ENCODE results near the gene PUM1.
"Not testable (repeated sequence)": the region's sequence is repeated elsewhere in the genome, so short reads cannot be mapped to it uniquely, and the experiment has no call there.

The PUM1 gene

GRCh38 chr1:31062867-31063380, 2.6 kb downstream of the PUM1 start:
- no peak for DNase-seq

GRCh38 chr1:31062162-31062866, 3.2 kb downstream of the PUM1 start:
- DNase-seq: not testable (repeated sequence)

GRCh38 chr1:31058012-31058411, 7.5 kb downstream of the PUM1 start:
- DNase-seq: no peak

- no peak for DNase-seq
Observed at GRCh38 chr1:31055953-31056352, 9.6 kb downstream of the PUM1 start.

- no peak for DNase-seq
Observed at GRCh38 chr1:31055501-31055900, 10.0 kb downstream of the PUM1 start.

DNA sequence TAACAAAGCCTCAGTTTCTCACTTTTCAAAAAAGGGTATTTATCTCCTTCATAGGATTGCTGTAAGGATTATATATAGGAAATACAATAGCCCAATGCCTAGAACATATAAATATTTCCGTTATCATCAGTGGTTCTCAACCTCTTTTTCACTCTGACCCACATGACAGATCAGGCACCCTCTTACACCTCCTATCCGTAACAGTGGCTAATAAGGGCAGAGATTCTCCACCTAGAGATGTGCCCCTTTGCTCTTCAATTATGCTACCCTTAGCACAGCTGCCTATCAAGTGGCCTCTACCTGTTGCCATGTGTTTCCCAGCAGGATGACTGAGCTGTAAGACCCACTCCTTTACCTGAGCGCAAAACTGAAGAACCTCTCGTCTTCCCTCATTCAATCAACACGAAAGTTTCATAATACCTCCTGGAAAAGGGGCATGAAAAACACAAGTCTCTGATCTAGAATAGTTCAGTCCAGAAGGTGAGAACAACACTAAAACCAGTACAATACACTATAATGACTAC, 10.5 kb downstream of the PUM1 start:
- DNase-seq: no peak

DNA sequence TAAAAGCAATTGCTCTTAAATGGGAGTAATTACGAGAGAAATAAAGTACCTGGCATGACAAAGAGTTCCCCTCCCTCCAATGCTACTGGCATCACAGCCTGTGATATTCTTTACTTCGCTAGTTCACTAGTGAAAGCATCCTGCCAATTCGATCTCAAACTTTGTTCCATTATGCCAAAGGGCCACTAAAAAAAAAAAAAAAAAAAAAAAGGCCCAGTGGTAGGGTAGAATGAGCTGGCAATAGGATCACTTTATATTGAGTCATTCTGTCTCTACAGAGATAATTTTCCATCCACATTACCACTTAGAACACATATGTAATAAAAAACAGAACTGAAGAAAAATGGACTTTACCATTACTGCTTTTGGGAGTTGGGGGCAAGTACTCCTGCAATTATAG, 11.2 kb downstream of the PUM1 start:
- DNase-seq: no peak

GRCh38 chr1:31052613-31053012, 12.9 kb downstream of the PUM1 start:
- DNase-seq: not testable (repeated sequence)

DNA sequence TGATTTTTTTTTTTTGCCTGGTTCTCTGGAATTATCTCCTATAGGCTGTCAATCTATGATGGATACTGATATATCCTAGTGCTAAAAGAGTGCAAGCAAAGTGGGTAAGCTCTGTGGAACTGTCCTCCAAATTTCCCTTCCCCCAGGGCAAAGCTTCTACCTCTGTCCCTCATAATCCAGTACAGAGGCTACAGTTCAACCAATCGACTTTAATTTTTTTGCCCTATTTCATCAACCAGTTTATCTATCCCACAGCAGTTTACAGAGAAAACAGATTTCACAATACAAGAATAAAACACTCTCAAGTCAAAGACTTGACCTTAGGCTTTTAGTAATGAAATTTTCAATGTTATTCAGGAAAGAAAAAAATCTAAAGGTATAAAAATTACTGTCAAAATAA, 13.9 kb downstream of the PUM1 start:
- no peak for DNase-seq

DNA sequence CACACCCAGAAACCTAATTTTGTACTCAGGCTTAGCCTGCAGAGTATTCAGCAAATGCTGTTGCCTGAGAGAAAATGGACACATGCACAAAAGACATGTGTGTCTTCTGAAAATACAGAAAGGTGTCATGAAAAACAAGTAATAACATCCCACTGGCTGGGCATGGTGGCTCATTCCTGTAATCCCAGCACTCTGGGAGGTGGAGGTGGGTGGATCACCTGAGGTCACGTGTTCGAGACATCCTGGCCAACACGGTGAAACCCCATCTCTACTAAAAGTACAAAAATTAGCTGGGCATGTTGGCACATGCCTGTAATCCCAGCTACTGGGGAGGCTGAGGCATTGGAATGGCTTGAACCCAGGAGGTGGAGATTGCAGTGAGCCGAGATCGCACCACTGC, 18.0 kb downstream of the PUM1 start:
- DNase-seq: not testable (repeated sequence)

- no peak for DNase-seq
Observed at GRCh38 chr1:31043631-31044030, 21.9 kb downstream of the PUM1 start.

- no peak for DNase-seq
Observed at GRCh38 chr1:31042656-31043055, 22.9 kb downstream of the PUM1 start.

- DNase-seq: no peak
Observed at GRCh38 chr1:31041529-31041928, 24.0 kb downstream of the PUM1 start.

- DNase-seq: no peak
Observed at GRCh38 chr1:31040038-31040437, 25.5 kb downstream of the PUM1 start.

- DNase-seq: not testable (repeated sequence)
Observed at GRCh38 chr1:31038935-31039334, 26.6 kb downstream of the PUM1 start.

- no peak for DNase-seq
Observed at GRCh38 chr1:31038360-31038759, 27.2 kb downstream of the PUM1 start.

GRCh38 chr1:31036749-31037500, 28.6 kb downstream of the PUM1 start:
- no peak for DNase-seq

DNA sequence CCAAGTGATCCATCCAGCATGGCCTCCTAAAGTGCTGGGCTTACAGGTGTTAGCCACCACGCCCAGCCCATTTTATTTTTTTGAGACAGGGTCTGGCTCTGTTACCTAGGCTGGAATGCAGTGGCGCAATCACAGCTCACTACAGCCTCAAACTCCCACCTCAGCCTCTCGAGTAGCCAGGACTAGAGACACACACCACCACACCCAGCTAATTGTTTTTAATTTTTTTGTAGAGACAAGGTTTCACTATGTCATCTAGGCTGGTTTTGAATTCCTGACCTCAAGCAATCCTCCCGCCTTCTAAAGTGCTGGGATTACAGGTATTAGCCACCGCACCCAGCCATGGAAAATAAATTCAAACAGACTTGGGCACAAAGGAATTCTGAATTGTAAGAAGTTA, 31.9 kb downstream of the PUM1 start:
- DNase-seq: no peak

GRCh38 chr1:31032266-31032665, 33.3 kb downstream of the PUM1 start:
- no peak for DNase-seq

GRCh38 chr1:31031330-31032143, 34.0 kb downstream of the PUM1 start:
- no peak for DNase-seq

DNA sequence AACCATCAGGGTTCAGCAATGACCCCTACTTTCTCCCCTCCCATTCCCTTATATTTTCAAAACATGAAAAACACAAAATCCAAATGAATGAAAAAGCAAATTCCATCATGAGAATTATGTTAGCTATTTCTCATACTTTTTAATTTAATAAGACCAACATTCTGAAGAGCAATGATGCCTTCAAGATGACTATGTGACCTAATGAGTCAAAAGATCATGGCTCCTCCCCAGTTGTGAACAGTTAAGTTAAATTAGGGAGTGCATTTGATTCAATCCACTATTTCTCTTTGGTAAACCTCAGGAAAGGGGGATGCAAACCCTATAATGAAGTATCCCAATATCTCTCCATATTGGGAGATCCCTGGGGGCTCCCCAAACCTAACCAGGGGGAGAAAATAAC, 36.5 kb downstream of the PUM1 start:
- no peak for DNase-seq

DNA sequence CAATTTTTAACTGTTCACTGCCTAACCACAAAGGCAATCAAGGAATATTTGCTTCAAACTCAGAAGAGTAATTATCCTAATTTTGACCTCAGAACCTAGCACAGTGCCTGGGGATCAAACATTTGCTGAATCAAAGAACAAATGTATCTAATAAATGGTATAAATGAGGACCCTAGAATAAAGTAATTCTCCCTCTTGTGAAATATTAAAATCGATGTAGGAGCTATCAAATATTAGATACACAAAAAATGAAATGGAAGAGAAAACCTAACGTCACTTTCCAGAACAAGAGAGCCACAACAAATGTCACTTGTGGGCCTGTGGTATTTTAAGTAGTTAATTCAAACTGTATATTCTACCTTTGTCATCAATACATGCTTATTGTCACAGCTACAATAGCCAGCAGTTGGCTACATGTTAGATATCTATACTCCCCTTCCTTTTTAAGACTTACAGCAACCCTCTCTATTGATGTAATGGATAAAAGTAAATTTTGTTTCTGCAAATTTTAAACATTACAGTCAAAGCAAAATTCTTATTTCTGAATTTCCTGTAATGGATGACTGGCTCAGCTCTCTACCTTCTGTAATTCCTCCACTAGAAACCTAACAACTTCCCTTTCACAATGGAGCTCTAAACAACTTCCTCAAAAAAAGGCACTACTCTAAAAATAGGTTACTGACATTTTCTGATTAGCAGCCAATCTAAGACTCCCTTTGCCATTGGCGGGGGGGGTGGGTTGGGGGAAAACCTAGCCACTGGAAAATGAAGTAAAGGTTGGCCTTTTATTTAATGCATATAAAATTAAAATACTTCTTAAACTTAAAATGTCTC, 37.6 kb downstream of the PUM1 start:
- DNase-seq: no peak
